Occipital lobe (tissue), 2 donors: ENCODE data around the gene KCTD5. TPM values are rescaled to one million over a fixed set of nuclear protein-coding genes. Genes with fewer than 3 reads are reported as not detected.

Source experiments
- DNase-seq: peaks from one replicate; lab custom pipeline; 2025; lab: John Stamatoyannopoulos, UW
- total RNA-seq: library from RNA; depleted of rRNA; stranded (reverse); fragments of >200 nt; gene quantifications from one replicate; pipeline ENCODE4 v1.2.3, GENCODE V29; 2014

The KCTD5 gene
- total RNA-seq, 1 donor from 2014 or later, result 20.9 TPM

DNA sequence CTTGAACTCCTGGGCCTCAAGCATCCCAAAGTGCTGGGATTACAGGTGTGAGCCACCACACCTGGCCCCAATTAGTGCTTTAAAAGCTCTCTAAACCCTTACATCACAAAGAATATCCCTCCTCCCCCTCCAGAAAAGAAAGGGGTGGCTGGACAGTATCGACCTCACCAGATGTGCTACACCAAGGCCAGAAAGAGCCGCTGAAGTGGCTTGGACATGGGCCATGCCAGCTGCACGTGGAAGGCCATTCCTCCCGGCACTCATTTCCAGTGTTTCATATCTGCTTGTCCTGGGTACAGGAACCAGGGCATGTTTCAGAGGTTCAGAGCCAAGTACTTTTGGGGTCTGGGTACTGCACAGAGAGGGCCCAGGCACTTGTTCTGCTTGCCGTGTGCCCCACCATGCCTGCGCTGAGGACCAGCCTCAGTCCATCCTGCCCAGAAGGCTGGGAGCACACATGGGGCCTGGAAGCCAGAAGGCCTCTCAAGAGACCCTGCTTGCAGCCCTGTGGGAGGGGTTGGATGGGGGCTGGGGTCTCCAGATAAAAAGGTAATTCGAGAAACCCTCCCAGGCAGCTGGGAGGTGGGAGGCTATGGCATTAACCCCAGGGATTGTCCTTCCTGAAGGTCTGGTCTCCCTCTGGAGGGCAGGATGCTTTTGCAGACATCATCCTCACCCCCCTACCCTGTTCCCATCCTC lies 66.6 kb downstream of the KCTD5 start:
- no peak for DNase-seq

DNA sequence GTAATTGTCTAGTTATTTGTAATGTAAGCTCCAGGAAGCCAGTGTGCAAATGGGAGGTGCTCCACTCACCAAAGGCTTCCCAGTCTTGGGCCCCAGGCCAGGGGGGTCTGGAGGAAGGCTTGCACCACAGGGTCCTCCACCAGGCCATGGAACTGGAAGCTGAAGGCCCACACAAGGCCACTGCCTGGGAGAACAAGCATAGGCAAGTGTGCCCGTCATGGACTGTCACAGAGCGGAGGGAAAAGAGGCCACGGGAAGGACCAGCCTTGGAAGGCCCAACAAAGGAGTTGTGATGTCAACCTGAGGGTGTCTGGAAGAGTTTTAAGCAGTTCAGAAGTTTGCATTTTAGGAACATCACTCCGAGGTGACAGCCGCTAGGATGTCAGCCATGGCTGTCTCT lies 67.2 kb downstream of the KCTD5 start:
- no peak for DNase-seq

DNA sequence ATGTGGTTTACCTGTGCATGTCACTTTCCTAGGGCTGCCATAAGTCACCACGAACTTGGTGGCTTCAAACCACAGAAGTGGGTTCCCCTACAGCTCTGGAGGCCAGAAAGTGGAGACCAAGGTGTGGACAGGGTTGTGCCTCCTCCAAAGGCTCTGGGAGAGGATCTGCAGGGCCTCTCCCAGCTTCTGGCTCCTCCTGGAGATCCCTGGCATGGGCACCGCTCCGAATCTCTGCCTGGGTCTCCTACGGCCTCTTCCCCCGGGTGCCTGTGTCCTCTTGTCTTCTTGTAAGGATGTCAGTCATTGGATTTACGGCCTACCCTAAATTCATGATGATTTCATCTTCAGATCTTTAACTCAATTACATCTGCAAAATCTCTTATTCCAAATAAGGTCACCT lies 67.6 kb downstream of the KCTD5 start:
- DNase-seq, result no peak

DNA sequence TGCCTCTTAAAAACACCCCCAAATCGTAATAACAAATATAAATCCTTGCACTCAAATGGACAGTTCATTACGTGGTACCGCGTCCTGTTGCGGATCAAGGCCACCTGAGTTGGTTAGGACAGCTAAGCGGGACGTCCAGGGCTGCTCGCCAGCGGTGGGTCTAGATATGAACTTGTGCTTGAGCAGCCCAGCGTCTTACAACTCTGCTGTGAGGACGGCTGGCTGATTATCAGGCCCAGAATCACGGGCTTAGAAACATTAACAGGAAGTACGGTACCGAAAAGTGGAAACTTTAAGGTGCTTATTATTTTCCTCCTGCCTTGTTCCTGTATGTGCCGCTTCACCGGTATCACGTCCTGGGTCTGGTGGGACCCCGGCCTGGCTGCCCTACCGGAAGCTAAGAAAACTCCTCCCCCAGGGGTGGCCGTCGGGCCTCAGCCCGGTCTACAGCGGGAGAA lies 69.3 kb downstream of the KCTD5 start:
- no peak for DNase-seq

DNA sequence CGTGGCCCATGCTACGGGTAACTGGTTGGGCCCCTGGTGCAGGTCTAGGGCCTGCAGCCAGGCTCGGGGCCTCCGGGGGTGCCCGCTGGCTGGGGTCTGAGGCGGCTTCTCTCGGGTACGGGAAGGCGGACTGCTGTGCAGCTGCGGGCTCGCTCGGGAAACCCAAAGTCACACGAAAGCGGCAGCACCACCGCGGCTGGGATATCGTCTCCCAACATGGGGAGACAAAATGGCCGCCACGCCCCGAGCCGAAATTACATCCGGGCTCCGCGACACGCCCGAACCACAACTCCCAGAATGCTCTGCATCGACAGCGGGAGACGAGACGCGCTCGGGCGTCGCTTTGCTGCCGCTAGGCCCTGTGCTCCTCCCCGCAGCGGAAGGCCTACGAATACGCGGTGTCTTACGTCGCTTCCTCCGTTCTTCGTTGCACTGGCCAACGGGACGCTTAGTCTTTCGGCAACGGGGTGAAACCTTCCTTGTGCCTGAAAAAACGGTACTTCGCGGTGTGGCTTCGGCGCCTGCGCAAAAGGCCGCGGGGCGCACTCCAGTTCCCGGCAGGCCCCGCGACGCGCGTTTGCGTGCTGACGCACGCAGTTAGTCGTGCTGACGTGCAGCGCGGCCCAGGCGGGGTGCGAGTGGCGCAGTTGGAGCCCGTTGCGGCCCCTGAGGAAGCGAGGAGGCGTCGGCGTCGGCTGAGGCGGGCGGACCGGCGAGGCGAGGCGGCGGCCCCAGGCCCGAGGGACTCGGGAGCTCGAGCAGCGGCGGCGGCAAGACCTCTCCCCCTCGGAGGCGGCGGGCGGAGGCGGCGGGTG lies 69.9 kb downstream of the KCTD5 start, which contains the start of gene SRRM2:
Gene SRRM2, plus strand, starts transcription at position 604 of the 815 bp plus-strand sequence. CDS start 3,727 bp downstream, outside the sequence.
- DNase-seq, result peak; percentile 91

DNA sequence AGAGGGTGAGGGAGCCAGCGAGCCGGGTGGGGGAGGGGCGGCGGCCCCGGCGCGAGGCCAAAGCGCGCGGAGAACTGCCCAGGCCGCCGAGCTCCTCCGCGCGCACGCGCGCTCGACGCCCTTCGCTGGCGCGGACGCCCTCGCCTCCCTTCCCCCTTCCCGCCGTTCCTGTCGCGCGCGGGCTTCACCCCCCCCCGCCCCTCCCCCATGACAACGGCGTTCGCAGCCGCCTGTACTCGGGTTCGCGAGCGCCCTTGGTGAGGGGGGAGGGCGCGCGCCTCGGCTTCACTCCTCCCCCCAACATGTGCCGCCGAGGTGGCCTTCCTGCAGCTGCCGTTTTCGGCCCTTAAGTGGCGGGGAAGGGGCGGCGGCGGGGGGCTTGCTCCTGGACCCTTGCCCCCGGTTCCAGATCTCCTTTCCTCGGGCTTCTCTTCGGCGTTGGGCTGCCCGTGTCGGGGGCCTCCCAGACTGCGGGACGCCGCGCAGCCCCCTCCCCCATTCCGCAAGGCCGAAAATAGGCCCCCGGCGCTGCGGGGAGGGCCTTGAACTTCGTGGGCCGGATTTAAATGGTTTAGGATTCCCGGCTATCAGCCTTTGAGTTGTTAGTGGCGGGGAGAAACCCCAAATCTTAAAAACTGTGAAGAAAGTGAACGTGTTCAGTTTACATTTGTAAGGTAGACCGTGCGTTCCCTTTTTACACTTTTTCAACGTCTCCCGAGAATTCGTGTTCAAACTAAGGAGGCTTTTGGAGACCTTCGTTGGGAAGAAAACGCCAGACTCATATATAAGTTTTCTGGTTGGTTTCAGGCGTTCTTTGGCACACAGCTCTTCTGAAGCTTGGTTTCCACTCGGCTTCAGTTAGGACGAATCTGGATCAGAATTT lies 70.8 kb downstream of the KCTD5 start:
- DNase-seq, result peak; percentile 86

DNA sequence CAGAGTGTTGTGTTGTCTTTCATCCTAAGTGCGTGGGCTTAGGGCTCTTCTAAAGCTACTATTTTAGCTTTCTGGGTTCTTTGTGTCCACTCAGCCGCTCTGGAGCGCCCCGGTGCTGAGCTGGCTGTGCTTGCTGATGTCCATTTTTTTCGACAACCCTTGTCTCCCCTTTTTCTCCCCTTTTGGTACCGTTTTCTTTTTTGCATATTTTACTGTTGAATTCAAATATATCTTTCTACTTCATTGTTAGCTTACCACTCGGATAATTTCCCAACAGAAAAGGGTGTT lies 71.4 kb downstream of the KCTD5 start:
- no peak for DNase-seq

DNA sequence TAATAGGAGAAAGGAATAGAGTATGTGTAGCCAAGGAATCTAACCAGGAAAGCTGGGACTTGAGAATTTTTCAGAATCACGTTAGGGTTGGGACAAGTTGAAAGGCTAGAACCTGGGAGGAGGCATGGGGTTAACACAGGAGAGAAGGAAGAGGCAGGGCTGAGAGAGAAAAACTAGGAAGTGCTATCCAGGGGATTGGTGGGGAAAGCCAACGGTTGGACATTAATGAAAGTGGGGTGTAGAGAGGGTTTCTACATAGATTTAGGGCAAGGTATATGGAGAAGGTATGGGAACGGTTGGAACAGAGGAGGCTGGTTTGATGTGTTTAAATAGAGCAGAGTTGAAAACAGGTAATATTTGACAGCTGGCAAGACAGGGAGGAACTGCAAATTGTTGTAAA lies 72.8 kb downstream of the KCTD5 start:
- DNase-seq, result no peak

DNA sequence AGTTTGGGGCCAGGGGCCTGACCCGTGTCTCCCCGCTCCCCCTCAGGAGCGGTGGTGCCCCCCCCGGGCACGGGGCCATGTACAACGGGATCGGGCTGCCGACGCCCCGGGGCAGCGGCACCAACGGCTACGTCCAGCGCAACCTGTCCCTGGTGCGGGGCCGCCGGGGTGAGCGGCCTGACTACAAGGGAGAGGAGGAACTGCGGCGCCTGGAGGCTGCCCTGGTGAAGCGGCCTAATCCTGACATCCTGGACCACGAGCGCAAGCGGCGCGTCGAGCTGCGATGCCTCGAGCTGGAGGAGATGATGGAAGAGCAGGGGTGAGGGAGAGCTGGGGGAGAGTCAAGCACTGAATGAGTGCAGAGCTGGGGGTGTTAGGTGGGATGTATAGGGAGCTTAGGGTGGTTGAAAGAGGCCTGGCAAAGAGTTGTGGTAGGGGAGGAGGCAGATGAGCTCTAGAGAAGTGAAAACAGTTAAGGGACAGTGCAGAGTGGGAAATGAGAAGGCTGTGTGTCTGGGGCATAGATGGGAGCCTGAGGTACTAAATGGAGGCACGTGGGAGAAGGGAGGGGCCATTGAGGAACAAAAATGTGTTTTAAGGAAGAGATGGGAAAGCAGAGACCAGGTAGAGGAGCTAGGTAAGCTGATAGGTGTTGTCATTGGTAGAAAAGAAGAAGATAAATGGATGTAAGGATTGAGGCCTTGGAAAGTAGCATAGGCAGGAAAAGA lies 74.1 kb downstream of the KCTD5 start:
- DNase-seq, result no peak

DNA sequence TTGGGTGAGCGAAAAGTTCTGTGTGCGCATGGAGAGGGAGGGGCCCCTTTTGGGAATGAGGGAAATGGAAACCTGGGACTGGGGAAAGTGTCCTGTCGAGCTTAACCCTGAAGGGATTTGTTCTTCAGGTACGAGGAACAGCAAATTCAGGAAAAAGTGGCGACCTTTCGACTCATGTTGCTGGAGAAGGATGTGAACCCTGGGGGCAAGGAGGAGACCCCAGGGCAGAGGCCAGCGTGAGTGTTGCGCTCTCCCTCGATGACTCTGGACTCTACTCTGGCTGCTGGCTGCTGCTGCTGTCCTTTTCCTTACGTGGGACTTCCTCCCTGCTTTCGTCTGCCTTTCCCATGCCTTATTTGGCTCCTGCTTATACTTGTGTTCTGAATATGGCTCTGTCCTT lies 75.0 kb downstream of the KCTD5 start:
- DNase-seq, result no peak

Other genes with a start within 250 kb of the KCTD5 start
- 8.4 TPM for gene TEDC2, start 222.4 kb upstream of the KCTD5 start, total RNA-seq
- 5.8 TPM for gene NTN3, start 211.2 kb upstream of the KCTD5 start, total RNA-seq
- 22.3 TPM for gene TBC1D24, start 207.4 kb upstream of the KCTD5 start, total RNA-seq
- 11.7 TPM for gene ATP6V0C, start 168.6 kb upstream of the KCTD5 start, total RNA-seq
- 12.9 TPM for gene AMDHD2, start 162.2 kb upstream of the KCTD5 start, total RNA-seq
- gene CEMP1, start 151.1 kb upstream of the KCTD5 start, total RNA-seq, result 0.16 TPM
- 30.9 TPM for gene PDPK1, start 144.5 kb upstream of the KCTD5 start, total RNA-seq
- 1.6 TPM for gene PRSS27, start 37.7 kb downstream of the KCTD5 start, total RNA-seq
- 41.0 TPM for gene SRRM2, start 70.1 kb downstream of the KCTD5 start, total RNA-seq
- 84.1 TPM for gene ELOB, start 94.8 kb downstream of the KCTD5 start, total RNA-seq
- not detected for gene PRSS33, start 105.0 kb downstream of the KCTD5 start, total RNA-seq
- not detected for gene PRSS41, start 115.9 kb downstream of the KCTD5 start, total RNA-seq
- not detected for gene PRSS21, start 134.7 kb downstream of the KCTD5 start, total RNA-seq
- 0.47 TPM for gene ZG16B, start 147.8 kb downstream of the KCTD5 start, total RNA-seq
- not detected for gene PRSS22, start 175.6 kb downstream of the KCTD5 start, total RNA-seq
- 43.8 TPM for gene FLYWCH2, start 200.7 kb downstream of the KCTD5 start, total RNA-seq
- gene FLYWCH1, start 229.4 kb downstream of the KCTD5 start, total RNA-seq, result 20.7 TPM